PC-9 (cell line): Measurements from ENCODE around the gene TMEM240. TPM values are rescaled to one million over a fixed set of nuclear protein-coding genes. Genes with fewer than 3 reads are reported as not detected.

Source experiments
- BruUV-seq: library from RNA; stranded (reverse); fragments of 400-500 nt; replicated peaks from 2 replicates; lab custom pipeline; 2021; lab: Mats Ljungman, UMichigan
- CTCF ChIA-PET: fragments of 300-600 bp; sonication (Branson Sonifier 250); formaldehyde crosslinking; loops from one replicate; lab custom pipeline; 2022; ENCODE audit warnings: antibody characterized with exemption; lab: Charles Lee
- POLR2A ChIA-PET: fragments of 300-600 bp; sonication (Branson Sonifier 250); formaldehyde crosslinking; loops from one replicate; lab custom pipeline; 2022; ENCODE audit warnings: antibody characterized with exemption; ENCODE audit not compliant: unreplicated experiment; lab: Charles Lee
- DNase-seq, 2 experiments: peaks; one replicate each; pipeline versions ENCODE4 v3.0.0 to v3.0.0-alpha.2; 2015 to 2022; ENCODE audit warnings: mixed read lengths in 1 of 2
- H2AFZ ChIP-seq: fragments of 200-600 bp; sonication (generic); 2 replicates; pipeline ENCODE4 v1.8.1; 2017; ENCODE audit warnings: antibody characterized with exemption
- H3F3A ChIP-seq: fragments of 200-600 bp; sonication (generic); 2 replicates; pipeline ENCODE4 v1.8.1; 2017; ENCODE audit warnings: antibody characterized with exemption, mild to moderate bottlenecking, low read depth; ENCODE audit not compliant: insufficient read depth
- H3K27ac ChIP-seq: fragments of 200-600 bp; sonication (generic); 2 replicates; pipeline ENCODE4 v1.6.1; 2016; ENCODE audit warnings: mixed run types
- H3K27me3 ChIP-seq: fragments of 200-600 bp; sonication (generic); 2 replicates; pipeline ENCODE4 v1.6.1; 2016; ENCODE audit warnings: low read depth, mixed run types; ENCODE audit not compliant: insufficient read depth
- H3K36me3 ChIP-seq: fragments of 200-600 bp; sonication (generic); 2 replicates; pipeline ENCODE4 v1.6.1; 2016; ENCODE audit warnings: low read depth, mixed run types
- H3K4me1 ChIP-seq: fragments of 200-600 bp; sonication (generic); replicated peaks from 2 replicates; pipeline ENCODE4 v1.6.1; 2016; ENCODE audit warnings: mixed run types; ENCODE audit not compliant: insufficient read depth
- H3K4me2 ChIP-seq: fragments of 200-600 bp; sonication (generic); 2 replicates; pipeline ENCODE4 v1.6.1; 2017; ENCODE audit warnings: mixed run types
- H3K4me3 ChIP-seq: fragments of 200-600 bp; sonication (generic); 2 replicates; pipeline ENCODE4 v1.6.1; 2016; ENCODE audit warnings: mixed run types
- H3K79me2 ChIP-seq: fragments of 200-600 bp; sonication (generic); 2 replicates; pipeline ENCODE4 v1.6.1; 2017; ENCODE audit warnings: low read depth, mixed run types
- H3K9me2 ChIP-seq: fragments of 200-600 bp; sonication (generic); 2 replicates; pipeline ENCODE4 v1.8.1; 2017; ENCODE audit warnings: mild to moderate bottlenecking; ENCODE audit not compliant: insufficient read depth
- H3K9me3 ChIP-seq: fragments of 200-600 bp; sonication (generic); 2 replicates; pipeline ENCODE4 v1.8.1; 2016; ENCODE audit warnings: low read depth; ENCODE audit not compliant: insufficient read depth
- H4K20me1 ChIP-seq: fragments of 200-600 bp; sonication (generic); 2 replicates; pipeline ENCODE4 v1.8.1; 2017; ENCODE audit not compliant: insufficient read depth
- EZH2 ChIP-seq: fragments of 200-600 bp; sonication (generic); IDR thresholded peaks from 2 replicates; pipeline ENCODE4 v1.8.0; 2017; ENCODE audit warnings: antibody characterized with exemption, low read depth
- intact Hi-C: fragments of 100-400 bp; cut with micrococcal nuclease; formaldehyde crosslinking; loops from one replicate; pipeline ENCODE4 v1.10.0; 2022; ENCODE audit not compliant: unreplicated experiment
- total RNA-seq: library from RNA; stranded (reverse); gene quantifications from 2 replicates; pipeline ENCODE4 v1.2.3, GENCODE V29; 2021
- TF ChIP-seq, protein P1 (sequence below): fragments of 200-600 bp; sonication (generic); conservative IDR thresholded peaks from 2 replicates; pipeline ENCODE4 v1.6.1; 2017; ENCODE audit warnings: mixed run types, antibody characterized with exemption, mild to moderate bottlenecking, moderate library complexity

The TMEM240 gene
- total RNA-seq, 1 experiment from 2014 or later: 8.3 TPM

DNA sequence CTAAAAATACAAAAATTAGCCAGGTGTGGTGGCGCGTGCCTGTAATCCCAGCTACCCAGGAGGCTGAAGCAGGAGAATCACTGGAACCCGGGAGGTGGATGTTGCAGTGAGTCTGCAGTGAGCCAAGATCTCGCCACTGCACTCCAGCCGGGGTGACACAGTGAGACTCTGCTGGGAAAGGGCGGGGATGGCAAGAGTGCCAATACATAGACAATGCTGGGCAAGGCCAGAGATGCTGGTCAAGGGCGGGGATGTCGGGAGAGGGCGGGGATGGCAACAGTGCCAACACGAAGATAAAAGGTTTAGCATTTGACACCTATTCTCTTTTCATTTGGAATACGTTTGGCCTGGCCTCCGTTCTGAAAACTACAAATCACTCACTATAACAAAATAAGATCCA lies 23.3 kb upstream of the TMEM240 start:
- Histone ChIP-seq H3K27ac (no peak overlapping the region), H3F3A (peaks cover 10% of the 10 kb centered on the region; the same call in 1 of the 2 replicates), H2AFZ (no peak overlapping the region), H3K36me3 (0 out of 2 replicates have a peak, but pooled peaks cover 17% of the 10 kb centered on the region), H3K4me1 (no peaks in the 10 kb centered on the region), H4K20me1 (peaks cover 71% of the 10 kb centered on the region), H3K9me3 (no peaks in the 10 kb centered on the region), H3K4me3 (no peak overlapping the region), H3K9me2 (no peaks in the 10 kb centered on the region), H3K27me3 (no peaks in the 10 kb centered on the region), H3K79me2 (peaks cover 66% of the 10 kb centered on the region), H3K4me2 (no peak overlapping the region)
- no TSS peak for BruUV-seq
- intact Hi-C loops: no loop called here
- ChIA-PET POLR2A (no interaction called here), CTCF (no interaction called here)
- TF ChIP-seq EZH2: no peak
- TF ChIP-seq, protein P1, sequence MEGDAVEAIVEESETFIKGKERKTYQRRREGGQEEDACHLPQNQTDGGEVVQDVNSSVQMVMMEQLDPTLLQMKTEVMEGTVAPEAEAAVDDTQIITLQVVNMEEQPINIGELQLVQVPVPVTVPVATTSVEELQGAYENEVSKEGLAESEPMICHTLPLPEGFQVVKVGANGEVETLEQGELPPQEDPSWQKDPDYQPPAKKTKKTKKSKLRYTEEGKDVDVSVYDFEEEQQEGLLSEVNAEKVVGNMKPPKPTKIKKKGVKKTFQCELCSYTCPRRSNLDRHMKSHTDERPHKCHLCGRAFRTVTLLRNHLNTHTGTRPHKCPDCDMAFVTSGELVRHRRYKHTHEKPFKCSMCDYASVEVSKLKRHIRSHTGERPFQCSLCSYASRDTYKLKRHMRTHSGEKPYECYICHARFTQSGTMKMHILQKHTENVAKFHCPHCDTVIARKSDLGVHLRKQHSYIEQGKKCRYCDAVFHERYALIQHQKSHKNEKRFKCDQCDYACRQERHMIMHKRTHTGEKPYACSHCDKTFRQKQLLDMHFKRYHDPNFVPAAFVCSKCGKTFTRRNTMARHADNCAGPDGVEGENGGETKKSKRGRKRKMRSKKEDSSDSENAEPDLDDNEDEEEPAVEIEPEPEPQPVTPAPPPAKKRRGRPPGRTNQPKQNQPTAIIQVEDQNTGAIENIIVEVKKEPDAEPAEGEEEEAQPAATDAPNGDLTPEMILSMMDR: no peak
- DNase-seq: no peak

- H3K4me2 ChIP-seq: no peak overlapping the region
- POLR2A ChIA-PET: no interaction called here
- intact Hi-C loops: no loop called here
- DNase-seq: no peak
- CTCF ChIA-PET: no interaction called here
- no peak overlapping the region for H3K4me3 ChIP-seq
- no peaks in the 10 kb centered on the region for H3K9me2 ChIP-seq
- no peaks in the 10 kb centered on the region for H3K9me3 ChIP-seq
- 0 out of 2 replicates have a peak, but pooled peaks cover 17% of the 10 kb centered on the region for H3K36me3 ChIP-seq
- H4K20me1 ChIP-seq: peaks cover 61% of the 10 kb centered on the region
- no TSS peak for BruUV-seq
- peaks cover 11% of the 10 kb centered on the region; the same call in 1 of the 2 replicates for H3F3A ChIP-seq
- H3K27me3 ChIP-seq: no peaks in the 10 kb centered on the region
- no peaks in the 10 kb centered on the region for H3K4me1 ChIP-seq
- peaks cover 56% of the 10 kb centered on the region for H3K79me2 ChIP-seq
- H3K27ac ChIP-seq: no peak overlapping the region
- no peak overlapping the region for H2AFZ ChIP-seq
- TF ChIP-seq EZH2: no peak
- TF ChIP-seq, protein P1: no peak
These were observed 22.3 kb upstream of the TMEM240 start for GRCh38 chr1:1562556-1563195.

- H3K79me2 ChIP-seq: peaks cover 49% of the 10 kb centered on the region
- intact Hi-C loops: no loop called here
- no TSS peak for BruUV-seq
These were observed 21.5 kb upstream of the TMEM240 start for GRCh38 chr1:1561801-1562470.

More at GRCh38 chr1:1561801-1562470, 21.5 kb upstream of the TMEM240 start:
- TF ChIP-seq EZH2: no peak
- TF ChIP-seq, protein P1: no peak
- Histone ChIP-seq H4K20me1 (peaks cover 53% of the 10 kb centered on the region), H3K9me3 (no peaks in the 10 kb centered on the region), H3K27me3 (no peaks in the 10 kb centered on the region), H3K4me2 (no peak overlapping the region), H3K4me1 (no peaks in the 10 kb centered on the region), H2AFZ (no peak overlapping the region), H3K27ac (no peak overlapping the region), H3K4me3 (no peak overlapping the region), H3K36me3 (0 out of 2 replicates have a peak, but pooled peaks cover 17% of the 10 kb centered on the region), H3F3A (peaks cover 11% of the 10 kb centered on the region; the same call in 1 of the 2 replicates), H3K9me2 (no peaks in the 10 kb centered on the region)
- ChIA-PET CTCF (no interaction called here), POLR2A (no interaction called here)
- no peak for DNase-seq
